Uterus (tissue), 2 donors: ENCODE data around the gene UNKL.

Experiments used
- POLR2A ChIP-seq, 2 donors: fragments of 450-650 bp; IDR thresholded peaks; one replicate each; pipeline ENCODE4 v1.6.1; 2016; ENCODE audit warnings: antibody characterized with exemption in 2 of 2, mild to moderate bottlenecking in 1 of 2, moderate library complexity in 1 of 2
- TF ChIP-seq, protein P1 (sequence below), 4 experiments: fragments of 200-600 bp in 2 of 4; fragments of 450-650 bp in 2 of 4; sonication (generic) in 2 of 4; IDR thresholded peaks; one replicate each; pipeline ENCODE4 v1.5.1; 2016 to 2019; ENCODE audit warnings: antibody characterized with exemption in 4 of 4, mild to moderate bottlenecking in 2 of 4, moderate library complexity in 1 of 4

DNA sequence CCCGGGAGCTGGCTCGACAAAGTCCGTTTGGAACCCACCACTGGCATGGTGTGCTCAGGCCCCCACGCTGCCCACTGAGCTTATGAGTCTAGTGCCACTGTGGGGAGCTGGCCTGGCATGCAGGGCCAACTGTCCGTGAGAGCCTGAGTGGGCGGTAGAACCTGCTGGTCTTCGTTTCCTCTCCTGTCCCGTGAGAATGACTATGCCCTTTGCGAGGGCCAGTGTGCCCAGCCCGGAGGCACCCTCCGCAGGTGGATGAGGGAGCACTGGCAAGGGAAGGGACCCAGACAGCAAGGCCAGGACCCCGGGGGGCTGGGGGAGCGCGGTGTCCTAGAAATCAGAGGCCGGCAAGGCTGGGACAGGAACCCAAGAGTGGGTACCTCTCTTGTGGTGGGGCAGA is 77.9 kb downstream of the UNKL start:
- TF ChIP-seq, protein P1, sequence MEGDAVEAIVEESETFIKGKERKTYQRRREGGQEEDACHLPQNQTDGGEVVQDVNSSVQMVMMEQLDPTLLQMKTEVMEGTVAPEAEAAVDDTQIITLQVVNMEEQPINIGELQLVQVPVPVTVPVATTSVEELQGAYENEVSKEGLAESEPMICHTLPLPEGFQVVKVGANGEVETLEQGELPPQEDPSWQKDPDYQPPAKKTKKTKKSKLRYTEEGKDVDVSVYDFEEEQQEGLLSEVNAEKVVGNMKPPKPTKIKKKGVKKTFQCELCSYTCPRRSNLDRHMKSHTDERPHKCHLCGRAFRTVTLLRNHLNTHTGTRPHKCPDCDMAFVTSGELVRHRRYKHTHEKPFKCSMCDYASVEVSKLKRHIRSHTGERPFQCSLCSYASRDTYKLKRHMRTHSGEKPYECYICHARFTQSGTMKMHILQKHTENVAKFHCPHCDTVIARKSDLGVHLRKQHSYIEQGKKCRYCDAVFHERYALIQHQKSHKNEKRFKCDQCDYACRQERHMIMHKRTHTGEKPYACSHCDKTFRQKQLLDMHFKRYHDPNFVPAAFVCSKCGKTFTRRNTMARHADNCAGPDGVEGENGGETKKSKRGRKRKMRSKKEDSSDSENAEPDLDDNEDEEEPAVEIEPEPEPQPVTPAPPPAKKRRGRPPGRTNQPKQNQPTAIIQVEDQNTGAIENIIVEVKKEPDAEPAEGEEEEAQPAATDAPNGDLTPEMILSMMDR (IDR thresholded peaks at IDR 0.05), result no peak
- TF ChIP-seq POLR2A (IDR thresholded peaks at IDR 0.05), result no peak
